Neural progenitor cell (in vitro differentiated cells): ENCODE data around the gene MAD1L1. TPM values are rescaled to one million over a fixed set of nuclear protein-coding genes. Genes with fewer than 3 reads are reported as not detected.

Source experiments
- DNase-seq: peaks from one replicate; pipeline ENCODE4 v3.0.0-alpha.2; 2016; ENCODE audit warnings: low spot score
- H2AFZ ChIP-seq: fragments of 200-600 bp; sonication (generic); replicated peaks from 2 replicates; pipeline ENCODE4 v1.6.1; 2016; ENCODE audit warnings: antibody characterized with exemption
- H3F3A ChIP-seq: fragments of 200-600 bp; sonication (generic); 2 replicates; pipeline ENCODE4 v1.6.1; 2016; ENCODE audit warnings: antibody characterized with exemption, low read depth
- H3K27ac ChIP-seq: fragments of 200-600 bp; sonication (generic); 2 replicates; pipeline ENCODE4 v1.5.1; 2016; ENCODE audit warnings: mild to moderate bottlenecking
- H3K27me3 ChIP-seq: fragments of 200-600 bp; sonication (generic); 2 replicates; pipeline ENCODE4 v1.6.1; 2016; ENCODE audit warnings: mild to moderate bottlenecking, moderate library complexity
- H3K36me3 ChIP-seq: fragments of 200-600 bp; sonication (generic); 2 replicates; pipeline ENCODE4 v1.5.1; 2016
- H3K4me1 ChIP-seq: fragments of 200-600 bp; sonication (generic); 2 replicates; pipeline ENCODE4 v1.6.1; 2016; ENCODE audit warnings: mixed run types
- H3K4me2 ChIP-seq: fragments of 200-600 bp; sonication (generic); 2 replicates; pipeline ENCODE4 v1.6.1; 2016
- H3K4me3 ChIP-seq: fragments of 200-600 bp; sonication (generic); 2 replicates; pipeline ENCODE4 v1.5.1; 2016
- H3K79me2 ChIP-seq: fragments of 200-600 bp; sonication (generic); 2 replicates; pipeline ENCODE4 v1.6.1; 2016; ENCODE audit warnings: low read depth
- H3K9ac ChIP-seq: fragments of 200-600 bp; sonication (generic); 2 replicates; pipeline ENCODE4 v1.6.1; 2016
- H3K9me3 ChIP-seq: fragments of 200-600 bp; sonication (generic); 2 replicates; pipeline ENCODE4 v1.5.1; 2016; ENCODE audit warnings: low read depth
- H4K20me1 ChIP-seq: fragments of 200-600 bp; sonication (generic); 2 replicates; pipeline ENCODE4 v1.6.1; 2016; ENCODE audit warnings: low read depth
- H3K27ac Mint-ChIP-seq: 3 replicates; pipeline ENCODE4 v1.8.0; 2021; ENCODE audit warnings: mixed read lengths
- H3K27me3 Mint-ChIP-seq: 2 replicates; pipeline ENCODE4 v1.8.0; 2022; ENCODE audit warnings: low read depth, mild to moderate bottlenecking, inconsistent platforms, moderate library complexity, mixed read lengths; ENCODE audit not compliant: insufficient read depth
- H3K36me3 Mint-ChIP-seq: 3 replicates; pipeline ENCODE4 v1.8.0; 2021; ENCODE audit warnings: mixed read lengths
- H3K4me1 Mint-ChIP-seq: 3 replicates; pipeline ENCODE4 v1.8.0; 2021; ENCODE audit warnings: mixed read lengths
- H3K4me3 Mint-ChIP-seq: 3 replicates; pipeline ENCODE4 v1.8.0; 2021; ENCODE audit warnings: mild to moderate bottlenecking, moderate library complexity, mixed read lengths
- H3K9me3 Mint-ChIP-seq: 3 replicates; pipeline ENCODE4 v1.8.0; 2020; ENCODE audit warnings: mixed read lengths
- CTCF ChIP-seq: fragments of 200-600 bp; sonication (generic); IDR thresholded peaks from 2 replicates; pipeline ENCODE4 v1.5.1; 2017; ENCODE audit warnings: antibody characterized with exemption, mild to moderate bottlenecking
- EZH2 ChIP-seq: fragments of 200-600 bp; sonication (generic); IDR thresholded peaks from 2 replicates; pipeline ENCODE4 v1.6.1; 2017; ENCODE audit warnings: antibody characterized with exemption, mild to moderate bottlenecking, moderate library complexity
- EZH2phosphoT487 ChIP-seq: fragments of 200-600 bp; sonication (generic); IDR thresholded peaks from 2 replicates; pipeline ENCODE4 v1.6.1; 2017; ENCODE audit warnings: antibody characterized with exemption
- total RNA-seq: library from RNA; depleted of rRNA; stranded (reverse); fragments of >200 nt; gene quantifications from 2 replicates; pipeline ENCODE4 v1.2.3, GENCODE V29; 2015; ENCODE audit warnings: low replicate concordance

Gene MAD1L1
- total RNA-seq, 1 donor from 2014 or later: 23.7 TPM

GRCh38 chr7:1899951-1900762 is 332.6 kb downstream of the MAD1L1 start:
- no peaks in the 10 kb centered on the region for H3K9me3 ChIP-seq
- no peak overlapping the region for H2AFZ ChIP-seq
- H3F3A ChIP-seq: no peaks in the 10 kb centered on the region
- no peaks in the 10 kb centered on the region for H3K79me2 ChIP-seq
- H3K27me3 ChIP-seq: no peaks in the 10 kb centered on the region
- H3K4me1 Mint-ChIP-seq: peaks cover 3% of the 10 kb centered on the region
- no peaks in the 10 kb centered on the region for H3K4me1 ChIP-seq
- H3K9me3 Mint-ChIP-seq: no peaks in the 10 kb centered on the region
- H3K36me3 Mint-ChIP-seq: no peaks in the 10 kb centered on the region
- no peaks in the 10 kb centered on the region for H3K36me3 ChIP-seq
- no peak overlapping the region for H3K27ac ChIP-seq
- no peak overlapping the region for H3K4me2 ChIP-seq
- no peak overlapping the region for H3K9ac ChIP-seq
- DNase-seq: no peak
- H3K27ac Mint-ChIP-seq: no peak overlapping the region
- H3K27me3 Mint-ChIP-seq: peaks cover 4% of the 10 kb centered on the region
- H3K4me3 Mint-ChIP-seq: no peak overlapping the region
- H4K20me1 ChIP-seq: no peaks in the 10 kb centered on the region
- TF ChIP-seq EZH2 (no peak), CTCF (no peak), EZH2phosphoT487 (no peak)
- H3K4me3 ChIP-seq: no peak overlapping the region

- Histone ChIP-seq H3K9ac (peak overlapping the region; percentile 37), H3F3A (no peaks in the 10 kb centered on the region), H3K9me3 (no peaks in the 10 kb centered on the region), H4K20me1 (no peaks in the 10 kb centered on the region), H3K36me3 (no peaks in the 10 kb centered on the region), H3K4me2 (no peak overlapping the region), H3K27ac (no peak overlapping the region), H2AFZ (no peak overlapping the region), H3K4me1 (no peaks in the 10 kb centered on the region), H3K79me2 (no peaks in the 10 kb centered on the region), H3K27me3 (no peaks in the 10 kb centered on the region), H3K4me3 (no peak overlapping the region)
- Mint-ChIP-seq H3K27ac (no peak overlapping the region), H3K27me3 (peaks cover 6% of the 10 kb centered on the region), H3K4me3 (no peak overlapping the region), H3K4me1 (peaks cover 3% of the 10 kb centered on the region), H3K36me3 (no peaks in the 10 kb centered on the region), H3K9me3 (no peaks in the 10 kb centered on the region)
- TF ChIP-seq CTCF (no peak), EZH2phosphoT487 (no peak), EZH2 (no peak)
- DNase-seq: no peak
Measured at GRCh38 chr7:1899196-1899595, 333.5 kb downstream of the MAD1L1 start.

GRCh38 chr7:1898628-1899185 is 334.0 kb downstream of the MAD1L1 start:
- Mint-ChIP-seq H3K9me3 (no peaks in the 10 kb centered on the region), H3K36me3 (no peaks in the 10 kb centered on the region), H3K4me3 (no peak overlapping the region), H3K4me1 (peaks cover 6% of the 10 kb centered on the region), H3K27me3 (peaks cover 6% of the 10 kb centered on the region), H3K27ac (no peak overlapping the region)
- Histone ChIP-seq H3K79me2 (no peaks in the 10 kb centered on the region), H3K36me3 (no peaks in the 10 kb centered on the region), H3F3A (no peaks in the 10 kb centered on the region), H3K27ac (no peak overlapping the region), H3K27me3 (no peaks in the 10 kb centered on the region), H4K20me1 (no peaks in the 10 kb centered on the region), H3K4me1 (no peaks in the 10 kb centered on the region), H3K9ac (peak overlapping the region; percentile 37), H2AFZ (no peak overlapping the region), H3K4me3 (no peak overlapping the region), H3K9me3 (no peaks in the 10 kb centered on the region), H3K4me2 (no peak overlapping the region)
- no peak for TF ChIP-seq EZH2phosphoT487
- no peak for TF ChIP-seq CTCF
- TF ChIP-seq EZH2: no peak
- no peak for DNase-seq
